Vagina (tissue), 2 donors: ENCODE results near the gene PTGES.

Source experiments
- CTCF ChIP-seq, 3 experiments: fragments of 450-650 bp in 2 of 3; fragments of 200-600 bp in 1 of 3; sonication (generic) in 1 of 3; IDR thresholded peaks; one replicate each; pipeline ENCODE4 v1.5.1; 2017 to 2019; ENCODE audit warnings: antibody characterized with exemption in 3 of 3, mild to moderate bottlenecking in 2 of 3, moderate library complexity in 2 of 3
- POLR2A ChIP-seq, 2 donors: fragments of 450-650 bp; IDR thresholded peaks; one replicate each; pipeline ENCODE4 v1.6.1; 2017; ENCODE audit warnings: antibody characterized with exemption in 2 of 2, mild to moderate bottlenecking in 2 of 2, moderate library complexity in 2 of 2
- POLR2AphosphoS5 ChIP-seq, 2 donors: sonication (generic); formaldehyde crosslinking; IDR thresholded peaks; one replicate each; pipeline ENCODE4 v1.9.0; 2017; ENCODE audit warnings: antibody characterized with exemption in 2 of 2, mild to moderate bottlenecking in 2 of 2, low read depth in 1 of 2; ENCODE audit not compliant: insufficient read depth in 1 of 2

GRCh38 chr9:129702589-129703520, 50.0 kb downstream of the PTGES start:
- no peak for TF ChIP-seq POLR2A (IDR thresholded peaks at IDR 0.05)
- TF ChIP-seq CTCF (IDR thresholded peaks at IDR 0.05), result no peak
- peak; percentile 42 to 64 for TF ChIP-seq POLR2AphosphoS5 (IDR thresholded peaks at IDR 0.05; ENCODE audit: insufficient read depth in 1 of 2, low read depth in 1 of 2)
